SK-N-SH treated with all-trans-retinoic acid at 6 μM for 48 hours (cell line): ENCODE results near the gene PRKAG2.

Experiments used
- ATAC-seq: fragments of 200-7000 bp; cut with Tn5 transposase; 3 replicates; pipeline ENCODE4 v1.9.1; 2020; ENCODE audit warnings: mild to moderate bottlenecking, moderate library complexity
- ARNTL ChIP-seq: fragments of 450-650 bp; formaldehyde crosslinking; IDR thresholded peaks from 2 replicates; pipeline ENCODE4 v1.5.0; 2020; ENCODE audit warnings: low read depth, mild to moderate bottlenecking, moderate library complexity, borderline replicate concordance
- BACH2 ChIP-seq: fragments of 250-450 bp; sonication (Bioruptor Pico); IDR thresholded peaks from 2 replicates; pipeline ENCODE4 v1.9.0; 2021; ENCODE audit warnings: mild to moderate bottlenecking, borderline replicate concordance
- CSDC2 ChIP-seq: fragments of 250-450 bp; sonication (Bioruptor Pico); IDR thresholded peaks from 2 replicates; pipeline ENCODE4 v1.5.0; 2020; ENCODE audit warnings: mild to moderate bottlenecking, moderate library complexity
- CSRNP3 ChIP-seq: fragments of 250-450 bp; sonication (Bioruptor Pico); IDR thresholded peaks from 2 replicates; pipeline ENCODE4 v1.5.1; 2021; ENCODE audit warnings: mild to moderate bottlenecking, moderate library complexity
- ESRRG ChIP-seq: fragments of 250-450 bp; sonication (Bioruptor Pico); IDR thresholded peaks from 2 replicates; pipeline ENCODE4 v1.6.1; 2021; ENCODE audit warnings: mild to moderate bottlenecking
- GLIS3 ChIP-seq: fragments of 250-450 bp; sonication (Bioruptor Pico); IDR thresholded peaks from 2 replicates; pipeline ENCODE4 v1.5.0; 2020; ENCODE audit warnings: mild to moderate bottlenecking, moderate library complexity
- ISL1 ChIP-seq: fragments of 250-450 bp; sonication (Bioruptor Pico); IDR thresholded peaks from 2 replicates; pipeline ENCODE4 v2.1.2; 2022; ENCODE audit warnings: mild to moderate bottlenecking, moderate library complexity
- OSR1 ChIP-seq: fragments of 250-450 bp; sonication (Bioruptor Pico); IDR thresholded peaks from 2 replicates; pipeline ENCODE4 v1.8.0; 2022; ENCODE audit warnings: moderate library complexity, mild to moderate bottlenecking, inconsistent platforms
- PATZ1 ChIP-seq: fragments of 250-450 bp; sonication (Bioruptor Pico); IDR thresholded peaks from 2 replicates; pipeline ENCODE4 v1.8.0; 2020; ENCODE audit warnings: mild to moderate bottlenecking, moderate library complexity, borderline replicate concordance
- POU6F1 ChIP-seq: fragments of 250-450 bp; sonication (Bioruptor Pico); IDR thresholded peaks from 2 replicates; pipeline ENCODE4 v1.8.0; 2021; ENCODE audit warnings: low read depth, mild to moderate bottlenecking, moderate library complexity, borderline replicate concordance
- PPARA ChIP-seq: fragments of 250-450 bp; sonication (Bioruptor Pico); IDR thresholded peaks from 2 replicates; pipeline ENCODE4 v1.5.0; 2020; ENCODE audit warnings: mild to moderate bottlenecking, borderline replicate concordance
- RARB ChIP-seq: fragments of 250-450 bp; sonication (Bioruptor Pico); IDR thresholded peaks from 2 replicates; pipeline ENCODE4 v1.8.0; 2021; ENCODE audit warnings: mild to moderate bottlenecking, moderate library complexity
- TCF4 ChIP-seq: fragments of 250-450 bp; sonication (Bioruptor Pico); IDR thresholded peaks from 2 replicates; pipeline ENCODE4 v1.8.0; 2021; ENCODE audit warnings: mild to moderate bottlenecking, moderate library complexity, borderline replicate concordance
- TOX ChIP-seq: fragments of 250-450 bp; sonication (Bioruptor Pico); IDR thresholded peaks from 2 replicates; pipeline ENCODE4 v1.8.0; 2021; ENCODE audit warnings: mild to moderate bottlenecking, moderate library complexity, borderline replicate concordance
- ZC3H10 ChIP-seq: fragments of 250-450 bp; sonication (Bioruptor Pico); IDR thresholded peaks from 2 replicates; pipeline ENCODE4 v1.5.1; 2021; ENCODE audit warnings: mild to moderate bottlenecking, moderate library complexity
- ZFP3 ChIP-seq: fragments of 250-450 bp; sonication (Bioruptor Pico); IDR thresholded peaks from 2 replicates; pipeline ENCODE4 v1.5.0; 2020; ENCODE audit warnings: mild to moderate bottlenecking, moderate library complexity
- ZFP30 ChIP-seq: fragments of 450-650 bp; formaldehyde crosslinking; IDR thresholded peaks from 2 replicates; pipeline ENCODE4 v1.5.0; 2022; ENCODE audit warnings: mild to moderate bottlenecking, moderate library complexity
- ZNF565 ChIP-seq: fragments of 450-650 bp; formaldehyde crosslinking; conservative IDR thresholded peaks from 2 replicates; pipeline ENCODE4 v1.5.0; 2020; ENCODE audit warnings: low read depth, mild to moderate bottlenecking, moderate library complexity
- ZNF70 ChIP-seq: fragments of 450-650 bp; formaldehyde crosslinking; IDR thresholded peaks from 2 replicates; pipeline ENCODE4 v1.5.0; 2020; ENCODE audit warnings: mild to moderate bottlenecking, moderate library complexity
- ZNF8 ChIP-seq: fragments of 450-650 bp; formaldehyde crosslinking; IDR thresholded peaks from 2 replicates; pipeline ENCODE4 v1.5.0; 2020; ENCODE audit warnings: mild to moderate bottlenecking, moderate library complexity

The PRKAG2 gene

GRCh38 chr7:151550656-151551286 lies 326.1 kb downstream of the PRKAG2 start (continued):
- TF ChIP-seq CSDC2 (CRISPR knock-in tag) (no peak), ISL1 (CRISPR knock-in tag) (no peak), ESRRG (no peak), ZFP3 (CRISPR knock-in tag) (no peak)

GRCh38 chr7:151549644-151550043 lies 327.3 kb downstream of the PRKAG2 start:
- no peak for ATAC-seq
- TF ChIP-seq ESRRG: no peak
- TF ChIP-seq GLIS3 (CRISPR knock-in tag): no peak
- TF ChIP-seq RARB (CRISPR knock-in tag): no peak
- no peak for TF ChIP-seq CSRNP3 (CRISPR knock-in tag)

- no peak for ATAC-seq
- TF ChIP-seq OSR1 (CRISPR knock-in tag) (no peak), ZNF70 (no peak), GLIS3 (CRISPR knock-in tag) (no peak), ZNF565 (CRISPR knock-in tag) (no peak), TOX (CRISPR knock-in tag) (no peak), PPARA (CRISPR knock-in tag) (no peak), POU6F1 (CRISPR knock-in tag) (no peak), ZNF8 (no peak), CSRNP3 (CRISPR knock-in tag) (no peak), ZC3H10 (CRISPR knock-in tag) (no peak), RARB (CRISPR knock-in tag) (no peak), ARNTL (CRISPR knock-in tag) (no peak), TCF4 (no peak), BACH2 (CRISPR knock-in tag) (no peak), ISL1 (CRISPR knock-in tag) (no peak), PATZ1 (CRISPR knock-in tag) (no peak), ZFP3 (CRISPR knock-in tag) (no peak), ZFP30 (CRISPR knock-in tag) (no peak)
These were observed 327.8 kb downstream of the PRKAG2 start for GRCh38 chr7:151549083-151549482.

GRCh38 chr7:151544183-151544582 lies 332.7 kb downstream of the PRKAG2 start:
- TF ChIP-seq PATZ1 (CRISPR knock-in tag) (no peak), CSDC2 (CRISPR knock-in tag) (no peak), ISL1 (CRISPR knock-in tag) (no peak), RARB (CRISPR knock-in tag) (no peak), TCF4 (no peak), ZNF8 (no peak), ZFP3 (CRISPR knock-in tag) (no peak), ZNF565 (CRISPR knock-in tag) (no peak)
- no peak for ATAC-seq
